GM10266 (cell line): ENCODE results near the gene TMEM89.

ENCODE experiments used
- DNase-seq: peaks from one replicate; pipeline ENCODE4 v3.0.0; 2012; ENCODE audit errors: extremely low spot score
- CTCF ChIP-seq: IDR thresholded peaks from 2 replicates; pipeline ENCODE4 v1.5.1; 2012; ENCODE audit warnings: mild to moderate bottlenecking, low read depth; ENCODE audit not compliant: control insufficient read depth, insufficient read depth; ENCODE audit errors: missing control alignments

Gene TMEM89

GRCh38 chr3:48652923-48653715, 31.6 kb upstream of the TMEM89 start:
- no peak for TF ChIP-seq CTCF
- no peak for DNase-seq

GRCh38 chr3:48651771-48652170, 30.2 kb upstream of the TMEM89 start:
- TF ChIP-seq CTCF, result no peak
- DNase-seq, result no peak

GRCh38 chr3:48650723-48651122, 29.2 kb upstream of the TMEM89 start:
- no peak for DNase-seq
- no peak for TF ChIP-seq CTCF

GRCh38 chr3:48648188-48648850, 26.8 kb upstream of the TMEM89 start:
- no peak for TF ChIP-seq CTCF
- no peak for DNase-seq

- TF ChIP-seq CTCF, result no peak
- no peak for DNase-seq
Observed at GRCh38 chr3:48647714-48648113, 26.1 kb upstream of the TMEM89 start.

- no peak for TF ChIP-seq CTCF
- DNase-seq, result no peak
Observed at GRCh38 chr3:48644898-48645760, 23.6 kb upstream of the TMEM89 start.

- no peak for TF ChIP-seq CTCF
- DNase-seq, result no peak
Observed at GRCh38 chr3:48642605-48643004, 21.0 kb upstream of the TMEM89 start.
